GM19328 (cell line): Measurements from ENCODE around the gene NOD2.

Experiments used
- ATAC-seq: cut with Tn5 transposase; IDR thresholded peaks from one replicate; pipeline ENCODE4 v1.9.1; 2021; ENCODE audit warnings: mild to moderate bottlenecking, moderate library complexity; ENCODE audit not compliant: unreplicated experiment

NOD2 gene

GRCh38 chr16:50669741-50670140 lies 23.7 kb upstream of the NOD2 start:
- ATAC-seq = no peak

GRCh38 chr16:50670476-50670875 lies 22.9 kb upstream of the NOD2 start:
- no peak for ATAC-seq

- no peak for ATAC-seq
These were observed 21.7 kb upstream of the NOD2 start for GRCh38 chr16:50671644-50672260.

GRCh38 chr16:50673496-50674275 lies 19.7 kb upstream of the NOD2 start:
- ATAC-seq = no peak

- ATAC-seq = no peak
These were observed 18.6 kb upstream of the NOD2 start for GRCh38 chr16:50674831-50675230.

GRCh38 chr16:50675686-50676610 lies 17.5 kb upstream of the NOD2 start:
- no peak for ATAC-seq

GRCh38 chr16:50676684-50677225 lies 16.7 kb upstream of the NOD2 start:
- ATAC-seq = no peak

GRCh38 chr16:50677351-50677750 lies 16.1 kb upstream of the NOD2 start:
- ATAC-seq = no peak

- no peak for ATAC-seq
These were observed 14.9 kb upstream of the NOD2 start for GRCh38 chr16:50678531-50678930.

- no peak for ATAC-seq
These were observed 14.1 kb upstream of the NOD2 start for GRCh38 chr16:50679266-50679665.

GRCh38 chr16:50679676-50680555 lies 13.5 kb upstream of the NOD2 start:
- no peak for ATAC-seq

GRCh38 chr16:50680556-50680893 lies 12.9 kb upstream of the NOD2 start:
- no peak for ATAC-seq

GRCh38 chr16:50681021-50681885 lies 12.2 kb upstream of the NOD2 start, which contains the start of gene SNX20:
SNX20 (minus strand) TSS chr16:50681312; CDS start chr16:50677526, 3,786 bp downstream.
- ATAC-seq = no peak

- ATAC-seq = peak; percentile 46
These were observed 9.6 kb upstream of the NOD2 start for GRCh38 chr16:50683689-50684374.

- ATAC-seq = no peak
These were observed 8.5 kb upstream of the NOD2 start for GRCh38 chr16:50684823-50685461.

- no peak for ATAC-seq
These were observed 7.8 kb upstream of the NOD2 start for GRCh38 chr16:50685462-50686063.

- no peak for ATAC-seq
These were observed 5.3 kb upstream of the NOD2 start for GRCh38 chr16:50688083-50688482.

- ATAC-seq = no peak
These were observed 4.5 kb upstream of the NOD2 start for GRCh38 chr16:50688867-50689266.
